HL-60/S4 treated with retinoic acid at 250 ng/mL for 4 days and 3 days (cell line): ENCODE results near the gene PHF20.
"Not testable (repeated sequence)": the region's sequence is repeated elsewhere in the genome, so short reads cannot be mapped to it uniquely, and the experiment has no call there.

Source experiments
- in situ Hi-C: fragments of 300-500 bp; cut with MboI; formaldehyde crosslinking; loops from 2 replicates; pipeline ENCODE4 v1.7.0; 2022; ENCODE audit warnings: low sequenced_read_pairs

Gene PHF20

DNA sequence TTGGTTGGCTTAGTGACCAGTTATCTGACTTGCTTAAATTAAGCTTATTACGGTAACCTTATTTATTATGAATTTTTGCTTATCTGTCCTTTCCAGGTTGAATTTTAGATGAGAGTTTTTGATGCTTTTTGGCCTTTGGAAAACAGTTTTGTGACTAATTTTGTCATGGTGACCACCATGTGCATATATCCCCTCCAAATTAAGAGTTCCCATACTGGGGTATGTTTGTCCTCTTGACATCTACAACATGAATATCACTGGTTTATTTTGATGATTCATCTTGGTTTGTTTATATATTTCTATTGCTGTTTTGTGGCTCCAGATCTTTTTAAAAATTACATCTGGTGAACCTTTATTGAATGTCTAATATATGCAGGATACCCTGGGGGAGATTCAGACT lies 61.4 kb downstream of the PHF20 start:
- in situ Hi-C loops = no loop called here

DNA sequence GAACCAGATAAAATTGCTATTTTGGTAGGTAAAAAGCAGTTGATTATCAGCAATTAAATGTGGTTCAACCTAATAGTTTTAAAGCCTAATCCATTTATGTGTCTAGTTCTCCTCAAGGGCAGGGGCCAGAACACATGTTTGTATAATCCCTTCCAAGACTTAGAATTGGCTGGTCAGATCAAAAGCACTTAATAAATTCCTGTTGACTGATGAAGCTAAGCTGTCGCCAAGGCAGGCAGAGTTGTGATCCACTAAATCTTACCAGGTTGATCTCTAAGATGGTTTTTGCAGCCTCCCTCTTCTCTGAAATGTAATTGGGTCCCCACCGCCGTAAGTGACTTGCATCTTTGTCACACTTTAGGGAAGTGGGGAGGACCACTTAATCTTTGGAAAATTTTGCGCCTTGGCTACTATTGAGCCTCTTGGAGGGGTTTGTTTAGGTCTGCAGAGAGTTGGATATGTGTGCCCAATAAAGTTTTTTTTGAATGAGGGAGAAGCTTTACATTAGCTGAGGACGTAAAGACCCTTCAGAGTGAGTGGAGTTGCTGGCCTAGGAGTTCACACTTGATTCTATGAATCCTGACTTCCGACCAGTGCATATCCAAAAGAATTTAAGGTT lies 65.9 kb downstream of the PHF20 start:
- in situ Hi-C loops = no loop called here

DNA sequence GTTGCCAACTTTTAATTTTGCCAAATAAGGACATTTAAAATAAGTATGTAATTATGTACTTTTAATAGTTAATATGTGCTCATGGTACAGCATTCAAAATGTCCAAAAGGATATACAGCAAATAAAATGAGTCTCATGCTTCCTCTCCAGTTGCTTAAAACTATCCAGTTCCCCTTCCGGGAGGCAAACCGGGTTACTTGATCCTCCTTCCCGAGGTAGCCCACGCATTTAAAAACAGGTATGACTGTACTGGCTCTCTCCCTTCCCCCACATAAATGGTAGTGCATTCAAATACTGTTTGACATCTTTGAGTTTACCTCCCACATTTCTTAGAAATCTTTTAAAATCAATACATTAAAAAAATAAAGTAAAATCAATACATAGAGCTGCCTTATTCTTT lies 66.4 kb downstream of the PHF20 start:
- in situ Hi-C loops = no loop called here

DNA sequence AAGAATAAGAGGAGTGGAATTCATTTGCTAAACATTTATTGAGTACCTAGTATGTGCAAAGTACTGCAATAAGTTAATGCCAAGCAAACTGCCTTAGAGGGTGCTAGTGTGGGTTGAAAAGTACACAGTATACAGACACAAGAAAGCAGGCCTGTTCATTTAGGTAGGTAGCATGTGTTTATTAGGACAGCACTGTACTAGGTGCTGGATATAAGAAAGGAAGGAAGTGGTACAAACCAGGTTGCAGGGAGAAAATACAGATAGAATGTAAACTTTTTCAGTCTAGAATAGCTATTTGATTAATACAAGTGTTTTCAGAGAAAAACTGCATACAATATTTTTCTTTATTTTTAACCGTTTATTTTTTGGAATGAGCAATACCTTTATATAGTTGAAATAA lies 68.1 kb downstream of the PHF20 start:
- in situ Hi-C loops = no loop called here

DNA sequence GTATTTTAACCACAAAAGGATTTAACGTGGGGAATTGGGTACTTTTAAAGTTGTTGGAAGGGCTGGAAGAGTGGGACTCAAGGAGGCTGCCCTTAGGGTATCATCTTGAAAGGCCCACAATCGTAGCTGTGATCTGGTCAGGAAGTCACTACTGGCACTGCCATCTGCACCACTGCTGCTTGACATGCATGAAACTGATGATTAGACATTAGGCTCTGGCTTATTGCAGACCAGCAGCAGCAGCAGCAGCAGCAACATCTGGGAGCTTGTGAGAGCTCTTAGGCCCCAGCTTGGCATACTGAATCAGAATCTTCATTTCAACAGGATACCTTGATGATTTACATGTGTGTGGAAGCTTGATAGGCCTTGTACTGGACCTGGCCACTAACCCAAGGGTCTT lies 68.6 kb downstream of the PHF20 start:
- in situ Hi-C loops = no loop called here

DNA sequence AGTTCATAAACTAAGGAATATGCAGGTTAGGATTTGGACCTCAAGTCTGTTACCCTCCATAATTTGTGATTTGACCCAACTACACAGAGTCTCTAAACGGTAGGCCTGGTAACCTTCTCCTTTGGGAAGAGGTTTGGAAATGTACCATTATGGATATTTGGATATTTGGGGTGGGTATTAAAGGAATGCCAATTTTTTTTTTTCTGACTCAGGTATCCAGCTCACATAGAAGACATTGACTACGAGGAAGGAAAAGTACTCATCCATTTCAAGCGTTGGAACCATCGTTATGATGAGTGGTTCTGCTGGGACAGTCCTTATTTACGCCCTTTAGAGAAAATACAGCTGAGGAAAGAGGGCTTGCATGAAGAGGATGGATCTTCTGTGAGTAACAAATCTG lies 70.5 kb downstream of the PHF20 start:
- in situ Hi-C loops = no loop called here

DNA sequence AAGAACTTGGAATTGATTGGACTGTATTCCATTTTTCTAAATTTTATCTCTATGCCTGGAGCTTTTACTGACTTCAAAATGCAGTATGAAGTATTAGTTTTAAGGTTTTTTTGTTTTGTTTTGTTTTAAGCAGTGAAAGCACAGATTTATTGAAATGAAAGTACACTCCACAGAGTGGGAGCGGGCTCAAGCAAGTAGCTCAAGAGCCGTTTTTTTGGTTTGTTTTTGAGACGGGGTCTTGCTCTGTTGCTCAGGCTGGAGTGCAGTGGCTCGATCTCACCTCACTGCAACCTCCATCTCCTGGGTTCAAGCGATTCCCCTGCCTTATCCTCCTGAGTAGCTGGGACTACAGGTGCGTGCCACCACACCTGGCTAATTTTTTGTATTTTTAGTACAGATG lies 72.1 kb downstream of the PHF20 start:
- in situ Hi-C loops = not testable (repeated sequence)

DNA sequence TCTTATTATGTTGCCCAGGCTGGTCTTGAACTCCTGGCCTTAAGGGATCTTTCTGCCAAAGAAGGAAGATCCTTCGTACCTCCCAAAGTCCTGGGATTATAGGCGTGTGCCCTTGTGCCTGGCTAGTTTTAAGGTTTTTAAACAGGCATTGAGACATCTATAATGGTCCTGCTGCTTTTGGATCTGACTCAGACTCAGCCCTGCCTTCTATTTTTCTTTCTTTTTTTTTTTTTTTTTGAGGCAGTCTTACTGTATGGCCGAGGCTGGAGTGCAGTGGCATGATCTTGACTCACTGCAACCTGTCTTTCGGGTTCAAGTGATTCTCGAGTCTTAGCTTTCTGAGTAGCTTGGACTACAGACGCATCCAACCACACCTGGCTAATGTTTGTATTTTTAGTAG lies 73.7 kb downstream of the PHF20 start:
- in situ Hi-C loops = no loop called here

DNA sequence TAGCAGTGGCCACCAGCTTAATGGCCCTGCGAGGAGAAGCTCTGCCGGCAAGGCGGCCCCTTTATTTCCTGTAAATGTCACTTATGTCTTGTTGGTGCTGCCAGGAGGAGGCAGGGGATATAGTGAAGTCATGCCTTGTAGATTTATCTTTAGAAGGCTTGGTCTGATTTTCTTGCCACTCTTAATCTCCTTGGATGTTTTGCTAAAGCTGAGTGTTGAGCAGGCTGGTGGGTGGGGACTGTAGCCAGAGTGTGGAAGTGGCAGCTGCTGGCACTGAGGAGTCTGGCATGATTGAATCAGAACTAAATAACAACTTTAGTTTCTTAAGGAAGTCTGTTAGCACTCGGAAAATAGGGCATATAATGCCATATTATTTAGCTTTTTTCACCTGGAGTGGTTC lies 77.9 kb downstream of the PHF20 start:
- in situ Hi-C loops = no loop called here

DNA sequence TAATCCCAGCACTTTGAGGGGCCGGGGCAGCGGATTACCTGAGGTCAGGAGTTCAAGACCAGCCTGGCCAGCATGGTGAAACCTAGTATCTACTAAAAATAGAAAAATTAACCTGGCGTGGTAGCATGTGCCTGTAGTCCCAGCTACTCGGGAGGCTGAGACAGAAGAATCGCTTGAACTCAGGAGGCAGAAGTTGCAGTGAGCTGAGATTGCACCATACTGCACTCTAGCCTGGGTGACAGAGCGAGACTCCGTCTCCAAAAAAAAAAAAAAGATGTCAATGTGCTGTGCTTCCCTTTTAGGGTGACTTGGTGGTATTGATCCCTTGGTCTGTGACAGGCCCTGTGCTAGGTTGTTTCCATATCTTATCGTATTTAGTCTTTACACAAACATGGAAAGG lies 79.8 kb downstream of the PHF20 start:
- in situ Hi-C loops = not testable (repeated sequence)

DNA sequence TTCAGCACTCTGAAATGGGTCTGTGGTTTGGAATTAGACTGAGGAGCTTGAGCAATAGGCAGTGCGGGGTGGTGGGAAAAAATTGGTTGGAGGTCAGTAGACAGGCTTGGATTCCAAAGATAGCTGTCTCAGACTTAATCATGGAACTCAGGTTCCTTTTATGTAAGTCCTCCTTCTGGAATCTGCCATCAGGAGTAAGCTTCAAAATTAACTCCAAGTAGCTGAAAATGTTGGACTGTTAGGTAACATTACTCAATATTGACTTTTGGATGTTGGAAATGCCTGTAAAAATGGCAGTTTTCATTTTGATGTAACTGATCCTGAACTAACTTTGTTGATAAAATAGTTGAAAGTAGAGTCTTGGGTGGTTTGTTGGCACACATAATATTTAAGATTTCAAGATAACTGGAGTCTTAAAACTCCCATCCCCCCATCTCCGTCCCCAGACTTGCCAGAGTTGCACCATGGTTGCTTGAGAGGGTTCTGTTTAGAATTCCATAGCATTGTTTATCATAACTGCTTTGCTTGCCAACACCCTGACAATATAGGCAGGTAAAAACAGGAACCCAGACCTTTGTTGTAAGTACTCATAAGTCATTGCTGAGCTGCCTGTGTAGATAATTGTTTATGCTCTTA lies 83.0 kb downstream of the PHF20 start:
- in situ Hi-C loops = no loop called here

DNA sequence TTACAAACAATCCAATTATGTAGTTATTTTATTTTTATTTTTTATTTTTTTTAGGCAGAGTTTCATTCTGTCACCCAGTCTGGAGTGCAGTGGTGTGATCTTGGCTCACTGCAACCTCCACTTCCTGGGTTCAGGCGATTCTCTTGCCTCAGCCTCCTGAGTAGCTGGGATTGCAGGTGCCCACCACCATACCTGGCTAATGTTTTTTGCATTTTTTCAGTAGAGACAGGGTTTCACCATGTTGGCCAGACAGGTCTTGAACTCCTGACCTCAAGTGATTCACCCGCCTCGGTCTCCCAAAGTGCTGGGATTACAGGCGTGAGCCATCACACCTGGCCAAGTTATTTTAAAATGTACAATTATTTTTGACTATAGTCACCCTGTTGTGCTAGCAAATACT lies 83.8 kb downstream of the PHF20 start:
- in situ Hi-C loops = not testable (repeated sequence)

DNA sequence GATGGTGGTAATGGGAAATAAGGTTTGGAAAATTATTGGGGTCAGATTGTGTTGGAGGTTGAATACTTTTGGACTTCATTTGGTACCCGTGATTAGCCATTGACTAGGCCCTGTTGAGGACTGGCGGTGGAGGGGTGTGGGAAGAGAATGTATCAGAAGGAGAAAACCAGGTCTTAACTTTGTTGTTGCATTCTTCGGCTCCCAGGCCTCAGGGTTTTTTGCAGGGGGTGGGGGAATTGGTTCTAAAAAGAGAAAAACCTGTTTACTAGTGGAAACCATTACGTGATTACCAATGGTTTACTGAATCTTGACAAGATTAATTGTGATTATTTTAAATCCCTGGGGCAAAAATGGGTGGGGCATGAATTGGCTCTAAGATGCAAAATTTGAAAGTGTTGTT lies 85.1 kb downstream of the PHF20 start:
- in situ Hi-C loops = no loop called here

DNA sequence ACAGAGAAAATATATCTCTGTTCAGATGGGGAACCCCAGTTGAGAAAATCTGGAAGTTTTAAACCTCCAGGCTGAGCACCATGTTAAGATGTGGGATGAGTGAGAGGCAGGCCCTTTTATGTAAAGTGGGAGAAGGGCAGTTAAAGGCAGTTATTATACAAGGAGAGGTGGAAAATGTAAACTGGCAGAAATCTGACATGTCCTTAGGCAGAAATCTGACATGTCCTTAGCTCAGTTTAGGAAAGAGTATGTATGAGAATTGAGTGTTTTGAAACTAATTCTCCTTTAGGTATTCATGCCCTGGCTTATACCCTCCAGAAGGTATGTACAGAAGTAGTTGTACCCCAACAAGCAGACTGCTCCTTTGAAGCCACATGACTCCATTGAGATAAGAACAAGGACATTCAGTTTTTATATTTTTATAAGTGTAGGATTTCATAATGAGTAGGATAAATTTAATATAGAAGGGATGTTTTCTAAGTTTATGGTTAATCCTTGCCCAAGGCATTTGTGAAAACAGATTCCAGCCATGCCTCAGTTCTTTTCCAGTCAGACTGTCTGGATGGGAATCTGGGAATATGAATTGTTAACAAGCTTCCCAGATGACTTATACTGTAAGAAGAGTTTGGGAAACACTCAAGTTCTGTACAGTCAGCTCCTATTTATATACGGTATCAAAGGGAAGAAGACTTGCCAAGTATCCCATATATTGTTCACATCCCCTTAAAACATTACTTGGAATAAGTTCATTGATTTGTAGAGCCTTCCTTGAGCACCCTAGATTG lies 94.8 kb downstream of the PHF20 start:
- in situ Hi-C loops = no loop called here

DNA sequence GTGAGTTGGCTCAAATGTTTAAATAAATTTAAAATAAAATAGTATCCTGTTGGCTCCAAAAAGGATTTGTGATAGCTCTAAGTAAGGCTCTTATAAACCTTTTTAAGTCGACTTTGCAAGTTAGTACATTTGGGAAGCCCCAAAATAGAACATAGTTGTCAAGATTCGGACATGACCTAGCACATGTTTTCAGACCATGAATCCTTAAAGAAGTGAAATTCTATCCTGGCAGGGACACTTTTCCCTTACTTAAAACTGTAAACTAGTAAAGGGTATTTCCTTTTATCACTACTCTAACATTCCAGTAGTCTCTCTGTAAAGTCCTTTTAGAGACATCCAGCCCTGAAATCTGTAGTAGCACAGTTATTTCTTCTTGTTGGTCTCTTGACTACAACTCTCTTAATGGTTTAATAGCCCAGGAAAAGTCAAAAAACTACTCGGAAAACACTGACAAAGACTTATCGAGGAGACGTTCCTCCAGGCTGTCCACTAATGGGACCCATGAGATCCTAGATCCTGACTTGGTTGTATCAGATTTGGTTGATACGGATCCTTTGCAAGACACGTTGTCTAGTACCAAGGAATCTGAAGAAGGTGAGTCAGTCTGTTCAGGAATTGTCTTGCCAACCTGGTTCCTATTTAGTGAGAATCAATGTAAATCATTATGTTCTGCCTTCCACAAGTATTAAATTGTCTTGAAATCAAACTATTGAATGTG lies 98.9 kb downstream of the PHF20 start:
- in situ Hi-C loops = no loop called here

DNA sequence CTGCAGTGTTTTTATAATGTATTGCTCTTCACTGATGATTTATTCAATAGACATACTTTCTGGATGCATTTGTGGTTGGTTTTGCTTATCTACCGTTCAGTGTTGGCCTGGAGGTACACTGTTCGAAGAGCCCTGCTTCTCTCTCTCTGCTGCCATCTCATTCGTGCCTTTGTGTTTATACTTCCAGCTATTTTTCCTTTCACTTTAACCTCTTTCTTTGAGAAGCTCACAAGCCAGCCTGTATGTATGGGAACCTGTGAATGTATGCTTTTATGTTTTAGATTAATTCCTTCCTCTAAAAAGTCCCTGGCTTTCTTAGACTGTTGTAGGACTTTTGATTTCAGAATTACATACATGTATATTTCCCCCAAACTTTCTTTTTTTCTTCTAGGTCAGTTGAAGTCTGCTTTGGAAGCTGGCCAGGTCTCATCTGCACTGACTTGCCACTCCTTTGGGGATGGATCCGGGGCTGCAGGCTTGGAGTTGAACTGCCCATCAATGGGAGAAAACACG lies 99.5 kb downstream of the PHF20 start:
- in situ Hi-C loops = no loop called here

DNA sequence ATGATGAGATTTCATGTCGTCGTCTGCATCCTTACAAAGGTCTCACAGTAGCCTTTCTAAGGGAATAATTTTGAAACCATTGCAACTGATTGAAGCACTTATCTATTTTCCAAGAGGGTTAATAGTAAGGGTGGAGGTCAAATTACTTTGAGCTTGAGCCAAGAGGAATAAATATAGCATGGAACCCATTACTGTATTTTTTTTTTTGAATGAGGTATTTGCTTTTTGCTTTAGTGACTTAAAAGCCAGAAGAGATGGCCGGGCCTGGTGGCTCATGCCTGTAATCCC lies 104.2 kb downstream of the PHF20 start:
- in situ Hi-C loops = no loop called here

DNA sequence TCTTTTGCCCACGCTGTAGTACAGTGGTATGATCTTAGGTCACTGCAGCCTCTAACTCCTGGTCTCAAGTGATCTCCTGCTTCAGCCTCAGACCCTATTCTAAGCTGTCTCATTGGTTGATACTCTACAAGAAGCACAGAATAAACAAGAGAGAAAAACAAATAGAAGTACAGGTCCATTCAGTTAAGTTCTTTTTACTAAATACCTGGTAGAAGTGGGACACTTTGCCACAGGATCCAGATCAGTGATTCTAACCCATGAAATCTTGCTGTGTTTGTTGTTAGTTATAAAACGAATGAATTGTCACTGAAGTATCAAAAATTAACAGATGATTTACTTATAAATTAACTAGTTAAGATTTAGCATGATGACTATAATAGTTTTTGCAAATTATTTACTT lies 105.8 kb downstream of the PHF20 start:
- in situ Hi-C loops = no loop called here

DNA sequence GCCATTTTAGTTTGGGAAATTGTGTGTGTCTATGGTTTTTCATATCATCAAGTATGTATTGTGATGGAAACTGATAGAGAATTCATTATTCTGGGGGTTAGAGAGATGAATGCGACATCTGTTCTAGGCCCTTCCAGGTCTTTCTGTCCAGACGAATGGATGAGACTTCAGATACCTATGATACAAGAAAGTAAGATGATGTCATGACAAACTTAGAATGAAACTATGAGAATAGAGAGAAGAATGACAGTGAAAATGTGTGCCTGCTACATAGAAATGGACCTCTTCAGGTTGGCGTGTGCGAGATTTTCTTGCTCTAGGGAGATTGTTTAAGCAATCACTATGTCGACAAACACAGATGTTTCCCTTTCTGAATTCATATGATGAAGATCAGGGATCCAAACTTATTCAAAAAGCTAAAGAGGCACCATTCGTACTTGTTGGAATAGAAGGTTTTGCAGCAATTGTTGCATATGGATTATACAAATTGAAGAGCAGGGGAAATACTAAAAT lies 106.4 kb downstream of the PHF20 start:
- in situ Hi-C loops = no loop called here

DNA sequence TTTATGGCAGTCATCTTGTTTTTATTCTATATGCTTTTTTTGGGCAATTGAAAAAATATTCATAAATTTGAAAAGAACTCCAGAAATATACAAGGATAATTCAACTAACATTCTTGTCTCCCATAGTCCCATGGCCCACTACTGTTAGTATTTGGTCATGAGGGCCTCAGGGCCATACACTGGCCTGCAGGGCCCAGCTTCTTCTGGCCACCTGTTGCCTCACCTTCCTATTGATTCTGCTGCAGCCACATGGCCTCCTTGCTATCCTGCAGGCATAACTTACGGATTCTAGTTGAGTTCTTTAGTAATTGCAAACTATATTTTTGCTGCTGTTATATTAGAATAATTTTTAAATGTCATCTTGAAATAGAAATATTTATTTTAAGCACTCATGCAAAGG lies 109.9 kb downstream of the PHF20 start:
- in situ Hi-C loops = no loop called here

DNA sequence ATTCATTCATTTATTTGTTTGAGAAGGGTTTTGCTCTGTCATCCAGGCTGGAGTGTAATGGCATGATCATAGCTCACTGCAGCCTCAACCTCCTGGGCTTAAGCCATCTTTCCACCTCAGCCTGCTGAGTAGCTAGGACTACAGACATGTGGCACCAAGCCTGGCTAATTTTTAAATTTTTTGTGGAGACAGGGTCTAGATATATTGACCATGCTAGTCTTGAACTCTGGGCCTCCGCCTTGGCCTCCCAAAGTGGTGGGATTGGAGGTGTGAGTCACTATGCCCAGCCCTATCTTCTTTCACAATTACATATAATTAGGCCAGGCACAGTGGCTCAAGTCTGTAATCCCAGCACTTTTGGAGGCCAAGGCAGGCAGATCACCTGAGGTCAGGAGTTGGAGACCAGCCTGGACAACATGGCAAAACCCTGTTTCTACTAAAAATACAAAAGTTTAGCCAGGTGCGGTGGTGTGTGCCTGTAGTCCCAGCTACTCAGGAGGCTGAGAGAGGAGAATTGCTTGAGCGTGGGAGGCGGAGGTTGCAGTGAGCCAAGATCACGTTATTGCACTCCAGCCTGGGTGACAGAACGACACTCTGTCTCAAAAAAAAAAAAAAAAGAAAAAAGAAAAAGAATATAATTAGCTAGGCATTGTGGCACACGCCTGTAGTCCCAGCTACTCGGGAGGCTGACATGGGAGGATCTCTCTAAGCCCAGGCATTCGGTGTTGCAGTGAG lies 110.8 kb downstream of the PHF20 start:
- in situ Hi-C loops = not testable (repeated sequence)
